ENCODE data around the gene COL25A1. TPM values are rescaled to one million over a fixed set of nuclear protein-coding genes. Genes with fewer than 3 reads are reported as not detected.

COL25A1 gene
- total RNA-seq, 1 experiment from 2014 or later: not detected

GRCh38 chr4:109046471-109047201, 255.8 kb downstream of the COL25A1 start:
- H3K27ac ChIP-seq (ENCODE audit: low read length): no peak overlapping the region
- DNase-seq (ENCODE audit: low read depth, low spot score): no peak
- BruUV-seq (replicated peaks): no TSS peak
- intact Hi-C loops (cut with micrococcal nuclease; ENCODE audit: unreplicated experiment) (no loop called here), in situ Hi-C loops (cut with HindIII; ENCODE audit: low pct_unique_long_range_greater_than_20kb, low sequenced_read_pairs) (no loop called here)
- no peaks in the 10 kb centered on the region for H3K36me3 ChIP-seq (ENCODE audit: control insufficient read depth, insufficient read depth, low read length)
- ATAC-seq: no peak
- CTCF ChIA-PET: no interaction called here
- no peaks in the 10 kb centered on the region for H3K9me3 ChIP-seq (ENCODE audit: control insufficient read depth, insufficient read depth, low read depth, low read length)
- no peak for TF ChIP-seq SIN3A (IDR thresholded peaks at IDR 0.05; ENCODE audit: borderline replicate concordance, insufficient read depth, low read depth, low read length)
- no peak overlapping the region for H3K4me3 ChIP-seq (ENCODE audit: low read depth in 2 of 2, low read length in 2 of 2)
- no peaks in the 10 kb centered on the region for H3K4me1 ChIP-seq (ENCODE audit: control insufficient read depth, insufficient read depth, low read length)
- no peaks in the 10 kb centered on the region for H3K27me3 ChIP-seq (ENCODE audit: control insufficient read depth, insufficient read depth, low read length)
- POLR2A ChIA-PET: no interaction called here

- ATAC-seq: no peak
- intact Hi-C loops (cut with micrococcal nuclease; ENCODE audit: unreplicated experiment): no loop called here
- Histone ChIP-seq H3K9me3 (ENCODE audit: control insufficient read depth, insufficient read depth, low read depth, low read length) (no peaks in the 10 kb centered on the region), H3K27ac (ENCODE audit: low read length) (no peak overlapping the region), H3K36me3 (ENCODE audit: control insufficient read depth, insufficient read depth, low read length) (no peaks in the 10 kb centered on the region), H3K27me3 (ENCODE audit: control insufficient read depth, insufficient read depth, low read length) (no peaks in the 10 kb centered on the region), H3K4me1 (ENCODE audit: control insufficient read depth, insufficient read depth, low read length) (no peaks in the 10 kb centered on the region), H3K4me3 (ENCODE audit: low read depth in 2 of 2, low read length in 2 of 2) (no peak overlapping the region)
- no TSS peak for BruUV-seq (replicated peaks)
- ChIA-PET CTCF (no interaction called here), POLR2A (no interaction called here)
- DNase-seq (ENCODE audit: low read depth, low spot score): no peak
- in situ Hi-C loops (cut with HindIII; ENCODE audit: low pct_unique_long_range_greater_than_20kb, low sequenced_read_pairs): no loop called here
- TF ChIP-seq POLR2AphosphoS5 (IDR thresholded peaks at IDR 0.05; ENCODE audit: low read depth, low read length) (no peak), CTCF (IDR thresholded peaks at IDR 0.05) (no peak), TCF7L2 (IDR thresholded peaks at IDR 0.05; ENCODE audit: low read depth, low read length) (no peak), REST (IDR thresholded peaks at IDR 0.05; ENCODE audit: insufficient read depth in 1 of 2, low read depth in 2 of 2, low read length in 1 of 2) (no peak), SIN3A (IDR thresholded peaks at IDR 0.05; ENCODE audit: borderline replicate concordance, insufficient read depth, low read depth, low read length) (no peak)
Measured at GRCh38 chr4:109044431-109044830, 258.0 kb downstream of the COL25A1 start.

- no peak overlapping the region for H3K27ac ChIP-seq (ENCODE audit: low read length)
- H3K36me3 ChIP-seq (ENCODE audit: control insufficient read depth, insufficient read depth, low read length): no peaks in the 10 kb centered on the region
- ChIA-PET POLR2A (no interaction called here), CTCF (no interaction called here)
- ATAC-seq: no peak
- intact Hi-C loops (cut with micrococcal nuclease; ENCODE audit: unreplicated experiment) (no loop called here), in situ Hi-C loops (cut with HindIII; ENCODE audit: low pct_unique_long_range_greater_than_20kb, low sequenced_read_pairs) (no loop called here)
- BruUV-seq (replicated peaks): no TSS peak
- H3K4me3 ChIP-seq (ENCODE audit: low read depth in 2 of 2, low read length in 2 of 2): no peak overlapping the region
- no peak for DNase-seq (ENCODE audit: low read depth, low spot score)
- H3K9me3 ChIP-seq (ENCODE audit: control insufficient read depth, insufficient read depth, low read depth, low read length): no peaks in the 10 kb centered on the region
- no peaks in the 10 kb centered on the region for H3K4me1 ChIP-seq (ENCODE audit: control insufficient read depth, insufficient read depth, low read length)
- H3K27me3 ChIP-seq (ENCODE audit: control insufficient read depth, insufficient read depth, low read length): no peaks in the 10 kb centered on the region
- TF ChIP-seq SIN3A (IDR thresholded peaks at IDR 0.05; ENCODE audit: borderline replicate concordance, insufficient read depth, low read depth, low read length) (no peak), TCF7L2 (IDR thresholded peaks at IDR 0.05; ENCODE audit: low read depth, low read length) (no peak), REST (IDR thresholded peaks at IDR 0.05; ENCODE audit: insufficient read depth in 1 of 2, low read depth in 2 of 2, low read length in 1 of 2) (no peak), CTCF (IDR thresholded peaks at IDR 0.05) (no peak), POLR2AphosphoS5 (IDR thresholded peaks at IDR 0.05; ENCODE audit: low read depth, low read length) (no peak)
Measured at GRCh38 chr4:109043286-109043685, 259.2 kb downstream of the COL25A1 start.

Measured in Panc1 (cell line).